Renal pelvis (tissue), 12 donors: Measurements from ENCODE around the gene HBS1L. TPM values are rescaled to one million over a fixed set of nuclear protein-coding genes. Genes with fewer than 3 reads are reported as not detected.

ENCODE experiments used
- DNase-seq: peaks from one replicate; pipeline ENCODE4 v3.0.0-alpha.2; 2013
- long read RNA-seq, 16 experiments: transcript quantifications; one replicate each; lab custom pipeline, GENCODE V29; 2026
- polyA plus RNA-seq, 3 donors: library from polyadenylated mRNA; unstranded; fragments of 120-200 nt; gene quantifications; one replicate each; pipeline ENCODE4 v1.2.1, GENCODE V29; 2013; ENCODE audit not compliant: insufficient read length in 3 of 3

HBS1L gene
- polyA plus RNA-seq = 10 to 100 TPM; 58.8 to 78.3 (median 69.9) TPM
- long read RNA-seq, donor 1, full-length matches to known transcripts = 10 of 10 reads
- long read RNA-seq, donor 1, partial matches to known transcripts = 0 of 10 reads
- long read RNA-seq, donor 1, other reads (novel, unspliced or antisense) = 0 of 10 reads
- long read RNA-seq, donor 2, full-length matches to known transcripts = 13 of 22 reads
- long read RNA-seq, donor 2, partial matches to known transcripts = 9 of 22 reads
- long read RNA-seq, donor 2, other reads (novel, unspliced or antisense) = 0 of 22 reads
- long read RNA-seq, donor 3, full-length matches to known transcripts = 11 of 17 reads
- long read RNA-seq, donor 3, partial matches to known transcripts = 6 of 17 reads
- long read RNA-seq, donor 3, other reads (novel, unspliced or antisense) = 0 of 17 reads
- long read RNA-seq, donor 4, full-length matches to known transcripts = 14 of 14 reads
- long read RNA-seq, donor 4, partial matches to known transcripts = 0 of 14 reads
- long read RNA-seq, donor 4, other reads (novel, unspliced or antisense) = 0 of 14 reads
- long read RNA-seq, donor 5, full-length matches to known transcripts = 4 of 4 reads
- long read RNA-seq, donor 5, partial matches to known transcripts = 0 of 4 reads
- long read RNA-seq, donor 5, other reads (novel, unspliced or antisense) = 0 of 4 reads
- long read RNA-seq, donor 6, full-length matches to known transcripts = 8 of 16 reads
- long read RNA-seq, donor 6, partial matches to known transcripts = 8 of 16 reads
- long read RNA-seq, donor 6, other reads (novel, unspliced or antisense) = 0 of 16 reads
- long read RNA-seq, donor 7, full-length matches to known transcripts = 16 of 21 reads
- long read RNA-seq, donor 7, partial matches to known transcripts = 5 of 21 reads
- long read RNA-seq, donor 7, other reads (novel, unspliced or antisense) = 0 of 21 reads
- long read RNA-seq, donor 8, full-length matches to known transcripts = 4 of 4 reads
- long read RNA-seq, donor 8, partial matches to known transcripts = 0 of 4 reads
- long read RNA-seq, donor 8, other reads (novel, unspliced or antisense) = 0 of 4 reads
- long read RNA-seq, donor 9, full-length matches to known transcripts = 16 of 25 reads
- long read RNA-seq, donor 9, partial matches to known transcripts = 9 of 25 reads
- long read RNA-seq, donor 9, other reads (novel, unspliced or antisense) = 0 of 25 reads
- long read RNA-seq, donor 10, full-length matches to known transcripts = 5 of 16 reads
- long read RNA-seq, donor 10, partial matches to known transcripts = 11 of 16 reads
- long read RNA-seq, donor 10, other reads (novel, unspliced or antisense) = 0 of 16 reads
- long read RNA-seq, donor 11, full-length matches to known transcripts = 3 of 15 reads
- long read RNA-seq, donor 11, partial matches to known transcripts = 12 of 15 reads
- long read RNA-seq, donor 11, other reads (novel, unspliced or antisense) = 0 of 15 reads
- long read RNA-seq, donor 12, full-length matches to known transcripts = 17 of 23 reads
- long read RNA-seq, donor 12, partial matches to known transcripts = 6 of 23 reads
- long read RNA-seq, donor 12, other reads (novel, unspliced or antisense) = 0 of 23 reads
- long read RNA-seq, donor 13, full-length matches to known transcripts = 5 of 10 reads
- long read RNA-seq, donor 13, partial matches to known transcripts = 5 of 10 reads
- long read RNA-seq, donor 13, other reads (novel, unspliced or antisense) = 0 of 10 reads
- long read RNA-seq, donor 14, full-length matches to known transcripts = 6 of 28 reads
- long read RNA-seq, donor 14, partial matches to known transcripts = 22 of 28 reads
- long read RNA-seq, donor 14, other reads (novel, unspliced or antisense) = 0 of 28 reads
- long read RNA-seq, donor 15, full-length matches to known transcripts = 10 of 17 reads
- long read RNA-seq, donor 15, partial matches to known transcripts = 7 of 17 reads
- long read RNA-seq, donor 15, other reads (novel, unspliced or antisense) = 0 of 17 reads
- long read RNA-seq, donor 16, full-length matches to known transcripts = 10 of 22 reads
- long read RNA-seq, donor 16, partial matches to known transcripts = 12 of 22 reads
- long read RNA-seq, donor 16, other reads (novel, unspliced or antisense) = 0 of 22 reads

DNA sequence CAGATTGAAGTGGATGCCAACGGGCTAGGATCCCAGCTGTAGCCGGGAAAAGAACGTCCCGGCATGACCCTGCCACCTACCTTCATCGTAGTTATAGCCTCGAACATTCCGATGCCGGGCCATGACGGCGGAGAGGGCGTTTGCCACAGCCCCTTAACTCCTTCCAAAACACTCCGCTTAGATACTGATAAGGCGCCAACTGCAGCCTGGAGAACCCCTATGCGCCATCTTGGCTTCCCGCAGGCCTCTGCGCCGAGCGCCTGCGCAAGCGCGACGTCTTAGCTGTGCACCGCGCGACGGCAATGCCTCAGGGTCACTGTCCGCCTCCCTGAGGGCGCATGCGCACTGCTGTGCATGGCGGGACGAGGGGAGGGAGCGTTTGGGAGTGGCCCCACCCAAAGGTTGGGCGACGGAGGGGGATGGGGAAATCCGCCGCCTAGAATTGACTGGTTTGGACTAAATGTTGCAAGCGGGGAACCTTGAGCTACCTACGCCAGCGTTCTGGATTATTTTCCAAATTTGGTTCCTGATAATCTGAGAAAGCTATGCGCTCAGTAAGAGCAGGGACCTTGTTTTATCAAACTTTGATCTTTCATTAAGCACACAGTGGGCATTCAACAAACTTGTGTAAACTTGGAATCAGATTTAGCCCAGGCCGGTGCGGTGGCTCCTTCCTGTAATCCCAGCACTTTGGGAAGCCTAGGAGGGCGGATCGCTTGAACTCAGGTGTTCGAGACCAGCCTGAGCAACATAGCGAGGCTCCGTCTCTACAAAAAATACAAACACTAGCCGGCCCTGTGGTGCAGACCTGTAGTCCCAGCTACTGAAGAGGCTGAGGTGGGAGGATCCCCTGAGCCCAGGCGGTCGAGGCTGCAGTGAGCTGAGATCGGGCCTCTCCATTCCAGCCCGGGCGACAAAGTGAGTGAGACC, at the start of gene HBS1L:
Gene HBS1L (minus strand): TSS at position 254 of the 930 bp plus-strand sequence. CDS start 131 bp downstream, at position 123.
- peak; percentile 97 for DNase-seq

DNA sequence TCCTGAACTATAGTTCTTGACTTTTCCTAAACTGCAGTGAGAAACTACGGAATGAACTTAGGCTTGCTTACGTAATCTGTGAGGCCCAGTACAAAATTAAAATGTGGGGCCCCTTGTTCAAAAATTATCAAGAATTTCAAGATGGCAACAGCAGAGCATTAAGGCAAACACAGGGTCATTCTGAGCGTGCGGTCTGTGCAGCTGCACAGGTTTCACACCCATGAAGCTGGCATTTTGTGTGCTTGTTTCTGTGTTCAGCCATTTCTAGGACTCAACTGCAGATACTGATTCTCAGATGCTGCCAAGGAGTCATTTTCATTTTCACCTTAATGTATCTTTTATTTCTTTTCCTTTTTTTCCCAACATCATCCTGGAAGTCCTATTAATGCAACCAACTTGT, 49.6 kb upstream of the HBS1L start:
- DNase-seq = no peak

DNA sequence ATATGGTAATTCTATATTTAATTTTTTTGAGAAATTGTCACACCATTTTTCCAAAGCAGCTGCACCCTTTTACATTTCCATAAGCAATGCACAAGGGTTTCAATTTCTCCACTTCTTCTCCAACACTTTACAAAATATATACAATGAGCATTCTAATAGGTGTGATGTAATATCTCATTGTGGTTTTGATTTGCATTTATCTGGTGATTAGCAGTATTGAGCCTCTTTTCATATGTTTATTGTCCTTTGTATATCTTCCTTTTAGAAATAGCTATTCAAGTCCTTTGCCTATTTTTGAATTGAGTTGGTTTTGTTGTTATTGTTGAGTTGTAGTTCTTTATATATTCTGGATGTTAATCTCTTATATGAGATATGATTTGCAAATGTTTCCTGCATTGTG, 47.6 kb upstream of the HBS1L start:
- DNase-seq = no peak

DNA sequence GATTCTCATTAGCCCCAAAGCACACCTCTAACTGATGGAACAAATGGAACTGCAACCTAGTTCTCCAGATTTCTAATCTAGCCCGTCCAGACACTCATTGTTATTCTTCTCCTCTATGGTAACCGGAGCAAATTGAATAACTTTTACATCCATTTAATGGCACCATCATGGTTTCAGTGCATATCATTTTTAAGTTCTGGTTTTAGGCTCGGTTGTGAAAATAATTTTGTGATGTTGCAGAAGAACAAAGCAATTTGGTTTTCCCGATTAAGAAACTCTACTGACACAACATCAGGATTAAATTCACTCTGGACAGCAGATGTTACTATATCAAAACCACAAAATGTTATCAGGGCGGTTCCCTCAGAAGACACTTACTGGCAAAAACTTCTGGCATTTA, 42.5 kb upstream of the HBS1L start:
- no peak for DNase-seq

DNA sequence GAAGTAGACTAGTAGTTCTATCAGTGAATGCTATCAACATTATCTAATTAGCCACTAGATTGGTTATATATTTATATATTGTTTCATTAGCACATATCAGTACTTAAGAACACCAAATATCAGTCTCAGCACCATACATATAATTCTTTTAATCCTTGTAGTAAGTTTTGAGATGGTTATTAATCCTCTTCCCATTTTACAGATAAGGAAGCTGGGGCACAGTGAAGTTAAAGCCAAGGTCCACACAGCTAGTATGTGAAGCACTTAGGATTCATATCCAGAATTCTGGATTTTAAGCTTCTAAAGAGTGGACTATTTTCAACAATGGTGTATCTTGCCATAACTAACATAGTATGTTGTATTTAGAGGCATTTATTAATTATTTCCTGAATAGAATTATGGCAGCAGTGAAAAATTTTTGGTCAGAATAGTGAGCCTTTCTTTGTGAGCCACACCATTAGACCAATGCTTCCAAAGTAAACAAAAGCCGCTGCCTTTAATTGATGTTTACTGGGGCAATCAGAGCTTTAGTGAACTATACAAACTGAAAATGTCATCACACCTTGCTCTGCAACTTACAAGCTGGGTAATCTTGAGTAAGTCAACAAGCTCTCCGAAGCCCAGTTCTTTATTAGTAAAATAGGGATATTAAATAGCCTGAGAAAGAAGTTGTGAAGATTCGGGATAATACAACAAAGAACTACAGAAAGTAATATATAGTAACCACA, 41.9 kb upstream of the HBS1L start:
- no peak for DNase-seq

DNA sequence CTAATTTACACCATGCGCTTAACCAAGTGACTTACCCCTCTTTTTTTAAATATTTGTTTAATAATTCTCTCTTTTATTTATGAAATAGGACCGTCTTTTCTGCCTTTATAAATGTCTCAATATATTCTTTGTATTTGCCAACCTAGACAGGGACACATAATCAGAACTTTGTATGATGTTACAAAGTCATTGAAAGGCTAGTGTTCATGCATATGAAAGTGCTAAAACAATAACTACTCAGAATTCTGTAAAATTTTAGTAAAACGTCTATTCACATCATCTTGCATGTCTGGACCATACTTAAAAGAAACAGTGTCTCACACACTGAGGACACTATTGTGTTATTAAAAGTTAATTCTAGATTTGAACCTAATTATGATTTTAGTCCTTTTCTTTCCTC, 41.1 kb upstream of the HBS1L start:
- no peak for DNase-seq

DNA sequence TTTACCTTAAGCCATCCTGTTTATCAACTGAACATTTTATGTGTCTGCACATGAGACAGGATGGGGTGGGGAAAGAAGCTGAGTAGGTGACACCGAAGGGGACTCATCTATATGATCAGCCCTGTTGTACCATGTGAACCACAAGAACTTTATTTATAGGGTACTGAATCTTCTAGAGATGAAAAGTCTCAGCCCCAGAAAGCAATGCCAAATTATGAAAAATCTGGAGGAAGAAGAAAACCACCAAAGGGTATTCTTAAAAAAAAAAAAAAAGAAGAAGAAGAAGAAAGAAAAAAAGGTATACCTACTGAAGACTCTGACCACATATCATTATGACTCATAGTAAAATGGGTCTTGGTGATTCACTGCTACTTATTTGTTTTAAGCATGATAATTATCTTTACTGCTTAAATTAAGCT, 39.8 kb upstream of the HBS1L start:
- DNase-seq = no peak

DNA sequence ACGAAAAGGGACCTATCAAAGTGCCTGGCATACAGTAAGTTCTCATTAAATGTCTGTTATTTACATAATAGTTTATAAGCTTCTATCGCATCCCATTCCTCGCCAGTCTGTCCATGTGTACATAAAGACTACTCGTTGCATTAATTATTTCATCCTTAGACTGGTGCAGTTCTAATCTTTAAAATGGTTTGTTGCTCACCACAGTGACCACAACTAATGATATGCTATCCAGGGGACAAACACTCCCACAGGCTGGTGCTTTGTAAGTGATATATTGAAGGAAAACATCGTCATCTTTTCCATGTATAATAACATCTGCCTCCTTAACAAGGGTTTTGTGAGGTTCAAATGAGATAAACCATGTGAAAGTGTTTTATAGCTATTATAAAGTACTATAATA, 39.0 kb upstream of the HBS1L start:
- no peak for DNase-seq

DNA sequence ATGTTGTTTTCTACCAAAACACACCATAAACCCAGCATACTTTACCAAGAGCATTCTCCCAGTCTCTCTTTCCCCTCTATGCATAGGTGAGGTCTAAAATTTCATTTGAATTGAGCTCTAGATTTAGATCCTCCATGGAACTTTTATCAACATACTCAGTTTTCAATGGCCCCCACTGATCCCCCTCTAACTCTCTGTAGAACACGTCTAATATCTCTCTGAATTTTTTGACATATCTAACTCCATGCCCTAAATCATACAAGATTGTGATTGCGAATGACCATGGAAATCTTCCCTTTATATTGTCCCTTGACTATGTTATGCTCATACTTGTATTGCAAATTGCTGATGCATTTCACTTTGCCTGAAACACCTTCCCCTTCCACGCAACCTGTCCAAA, 38.1 kb upstream of the HBS1L start:
- DNase-seq = no peak

DNA sequence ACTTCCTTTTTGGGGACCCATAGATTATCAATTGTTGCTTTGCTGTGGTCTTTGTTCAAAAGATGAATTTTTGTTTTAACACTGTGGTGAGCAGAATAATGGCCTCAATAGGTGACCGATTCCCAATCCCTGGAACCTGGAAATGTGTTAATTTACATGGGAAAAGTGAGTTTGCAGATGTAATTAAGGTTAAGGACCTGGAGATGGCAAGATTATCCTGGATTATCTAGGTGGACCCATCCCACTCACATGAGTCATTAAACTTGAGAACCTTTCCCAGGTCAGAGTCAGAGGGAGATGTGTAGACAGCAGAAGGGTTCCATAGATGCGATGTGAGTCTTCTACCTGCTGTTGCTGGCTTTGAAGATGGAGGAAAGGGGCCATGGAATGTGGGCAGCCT, 36.2 kb upstream of the HBS1L start:
- no peak for DNase-seq

DNA sequence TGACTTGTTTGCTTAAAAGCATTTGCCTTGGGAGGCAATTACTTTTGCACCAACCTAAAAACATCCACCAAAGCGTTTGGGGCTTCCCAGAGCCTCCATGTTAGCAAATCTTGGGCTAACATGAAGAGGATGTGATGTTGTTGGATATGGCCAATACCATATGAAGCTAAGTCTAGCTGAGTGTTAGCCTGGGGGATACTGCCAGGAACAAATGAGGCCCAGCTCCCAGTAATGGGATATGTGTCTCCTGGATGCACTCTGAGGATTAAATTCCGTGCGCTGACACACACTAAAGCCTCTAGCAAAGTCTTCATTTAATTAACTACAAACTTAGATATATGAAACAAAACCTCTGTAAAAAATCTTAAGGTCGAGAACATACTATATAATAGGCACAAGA, 35.3 kb upstream of the HBS1L start:
- no peak for DNase-seq

DNA sequence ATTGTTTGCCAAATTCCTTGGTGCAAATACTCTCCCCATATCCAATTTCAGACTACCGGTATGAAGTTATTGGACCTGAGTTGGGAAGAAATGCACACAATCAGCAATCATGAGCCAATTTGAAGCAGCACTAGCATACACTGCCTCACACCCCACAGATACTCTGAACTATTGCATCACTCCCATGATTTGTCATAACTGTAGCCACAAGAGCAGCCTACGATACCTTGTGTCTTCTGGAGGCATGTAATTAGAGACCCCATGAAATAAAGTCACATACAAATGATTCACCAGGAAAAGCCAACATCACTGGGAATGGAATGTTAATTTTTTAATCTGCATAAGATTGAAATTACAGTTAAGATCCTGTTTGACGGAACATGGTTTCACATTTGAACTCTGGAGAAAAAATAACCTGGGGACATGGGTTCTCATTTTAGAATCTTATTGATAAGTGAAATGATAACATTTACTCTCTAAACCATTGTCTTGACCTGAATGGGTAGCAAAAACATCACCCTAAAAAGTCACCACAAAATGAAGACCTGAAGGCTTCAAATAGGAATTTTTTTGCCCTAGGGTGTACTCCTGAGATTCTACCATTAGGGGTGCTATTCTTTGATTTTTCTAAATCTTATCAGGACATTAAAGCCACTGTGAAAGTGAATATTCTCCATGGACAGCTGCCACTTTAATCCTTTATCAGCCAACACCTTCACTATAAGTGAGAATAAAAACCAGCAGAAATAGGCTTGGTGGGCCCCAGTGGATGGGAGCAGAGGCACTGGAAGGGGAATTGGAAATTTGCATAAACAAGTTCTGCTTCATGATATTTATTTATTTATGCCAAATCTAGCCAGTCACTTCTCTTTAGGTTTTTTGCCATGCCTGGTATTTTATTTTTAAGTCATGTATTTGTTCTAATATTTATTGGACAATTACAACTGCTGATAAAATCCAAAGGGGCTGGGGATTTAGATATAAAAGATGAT, 34.5 kb upstream of the HBS1L start:
- no peak for DNase-seq

DNA sequence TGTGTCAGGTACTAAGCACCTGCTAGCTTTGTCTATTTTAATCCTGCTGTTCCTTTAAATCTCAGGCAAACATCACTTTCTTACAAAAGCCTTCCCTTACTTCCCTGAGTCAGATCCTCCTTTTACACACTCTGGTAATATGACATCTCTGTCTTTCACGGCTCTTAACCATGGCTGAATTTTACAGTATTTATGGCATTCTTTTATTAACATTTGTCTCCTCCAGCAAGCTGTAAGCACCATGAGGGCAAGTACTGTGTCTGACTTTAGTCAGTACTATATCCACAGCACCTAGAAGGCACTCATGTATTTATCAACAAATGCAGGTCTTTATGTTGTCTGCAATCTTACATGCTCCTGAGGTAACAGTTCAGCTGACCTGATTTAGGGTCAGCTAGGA, 33.7 kb upstream of the HBS1L start:
- DNase-seq = no peak

DNA sequence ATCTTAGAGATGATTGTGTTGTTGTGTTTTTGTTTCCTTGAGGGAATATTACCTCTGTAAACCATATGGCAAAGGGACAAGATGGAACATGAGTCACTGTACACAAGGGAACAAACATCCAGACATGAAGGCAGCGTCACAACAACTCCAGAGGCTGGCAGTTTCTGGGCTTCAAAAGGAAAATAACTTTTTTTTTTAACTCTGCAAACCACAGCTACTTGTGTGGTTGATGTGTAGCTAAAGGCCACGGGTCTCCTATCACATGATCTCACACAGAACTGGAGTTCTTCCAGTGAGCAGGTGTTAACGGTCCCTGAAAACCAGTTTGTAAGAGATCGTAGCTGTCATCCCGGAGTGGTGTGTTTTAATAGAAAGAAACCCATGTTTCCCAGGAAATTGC, 33.2 kb upstream of the HBS1L start:
- no peak for DNase-seq

DNA sequence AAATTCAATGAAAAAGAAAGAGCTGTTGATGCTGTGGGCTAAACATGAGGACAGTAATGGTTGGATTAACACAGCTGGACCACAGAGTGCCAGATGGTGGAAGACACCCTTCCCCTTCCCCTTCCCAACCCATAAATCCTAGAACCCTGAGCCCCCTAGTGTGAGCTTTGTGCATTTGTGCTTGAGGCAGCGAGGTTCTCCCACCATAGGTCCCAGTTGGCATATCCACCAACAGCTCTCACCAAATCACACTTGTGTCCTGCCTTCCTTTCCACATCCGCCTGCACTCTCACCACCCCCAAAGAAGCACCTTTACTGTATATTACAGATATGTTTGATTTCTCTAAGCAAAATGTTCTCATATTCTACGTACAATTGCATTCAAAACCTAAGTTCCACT, 32.8 kb upstream of the HBS1L start:
- no peak for DNase-seq

DNA sequence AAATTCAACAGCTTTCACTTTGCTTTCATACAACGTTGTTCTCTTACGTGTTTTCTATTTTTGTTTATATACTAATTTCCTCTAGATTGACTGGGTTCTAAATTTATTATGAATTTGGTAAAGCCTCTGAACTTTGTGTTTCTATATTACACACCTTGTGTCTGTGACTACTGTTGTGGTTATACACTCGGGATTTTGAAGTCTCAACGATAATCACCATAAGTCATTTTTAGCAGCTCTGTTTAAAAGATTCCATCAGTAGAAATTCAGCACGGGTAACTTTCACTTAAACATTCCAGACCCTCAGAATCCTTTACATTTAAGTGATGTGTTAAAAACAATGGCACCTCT, 31.8 kb upstream of the HBS1L start:
- DNase-seq = no peak
